Endothelial cell (in vitro differentiated cells): Measurements from ENCODE around the gene TSC1. TPM values are rescaled to one million over a fixed set of nuclear protein-coding genes. Genes with fewer than 3 reads are reported as not detected.

Experiments
- DNase-seq: peaks from one replicate; pipeline ENCODE4 v3.0.0; 2021; ENCODE audit warnings: low spot score
- H3K27ac Mint-ChIP-seq: one replicate; pipeline ENCODE4 v1.8.0; 2021; ENCODE audit warnings: mixed read lengths, inconsistent platforms; ENCODE audit not compliant: unreplicated experiment
- H3K27me3 Mint-ChIP-seq: one replicate; pipeline ENCODE4 v1.8.0; 2021; ENCODE audit warnings: mild to moderate bottlenecking, moderate library complexity, mixed read lengths, inconsistent platforms; ENCODE audit not compliant: unreplicated experiment
- H3K36me3 Mint-ChIP-seq: one replicate; pipeline ENCODE4 v1.8.0; 2021; ENCODE audit warnings: mild to moderate bottlenecking, low read depth, mixed read lengths, inconsistent platforms; ENCODE audit not compliant: unreplicated experiment
- H3K4me1 Mint-ChIP-seq: one replicate; pipeline ENCODE4 v1.8.0; 2021; ENCODE audit warnings: mild to moderate bottlenecking, mixed read lengths, inconsistent platforms; ENCODE audit not compliant: unreplicated experiment
- H3K4me3 Mint-ChIP-seq: one replicate; pipeline ENCODE4 v1.8.0; 2021; ENCODE audit warnings: mild to moderate bottlenecking, mixed read lengths, inconsistent platforms; ENCODE audit not compliant: unreplicated experiment
- H3K9me3 Mint-ChIP-seq: one replicate; pipeline ENCODE4 v1.8.0; 2021; ENCODE audit warnings: mixed read lengths, inconsistent platforms; ENCODE audit not compliant: unreplicated experiment
- total RNA-seq: library from RNA; stranded (reverse); fragmentation: NEBNext Ultra II Directional; extraction: Animal tissue kit (Norgen Biotek cat#: 25700); gene quantifications from one replicate; pipeline ENCODE4 v1.2.1, GENCODE V29; 2021; ENCODE audit not compliant: unreplicated experiment
- TF ChIP-seq, protein P1 (sequence below): fragments of 200-600 bp; sonication (generic); IDR thresholded peaks from one replicate; pipeline ENCODE4 v1.5.0; 2021; ENCODE audit warnings: antibody characterized with exemption; ENCODE audit not compliant: unreplicated experiment

The TSC1 gene
- total RNA-seq, 1 donor from 2014 or later, result 65.3 TPM

DNA sequence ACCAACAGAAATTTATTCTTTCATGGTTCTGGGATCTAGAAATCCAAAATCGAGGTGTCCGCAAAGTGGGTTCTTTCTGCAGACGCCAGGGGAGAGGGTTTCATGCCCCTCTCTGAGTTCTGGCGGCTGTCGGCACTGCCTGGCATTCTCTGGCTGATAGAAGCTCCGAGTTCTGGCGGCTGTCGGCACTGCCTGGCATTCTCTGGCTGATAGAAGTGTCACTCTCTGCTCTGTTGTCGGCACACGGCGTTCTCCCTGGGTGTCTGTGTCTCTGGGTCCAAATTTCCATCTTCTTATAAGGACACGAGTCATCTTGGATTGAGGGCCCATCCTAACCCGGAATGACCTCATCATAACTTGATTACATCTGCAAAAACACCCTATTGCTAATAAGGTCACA is 41.7 kb upstream of the TSC1 start:
- peaks cover 6% of the 10 kb centered on the region for H3K27me3 Mint-ChIP-seq
- peak overlapping the region; percentile 28 for H3K27ac Mint-ChIP-seq
- DNase-seq, result no peak
- TF ChIP-seq, protein P1, sequence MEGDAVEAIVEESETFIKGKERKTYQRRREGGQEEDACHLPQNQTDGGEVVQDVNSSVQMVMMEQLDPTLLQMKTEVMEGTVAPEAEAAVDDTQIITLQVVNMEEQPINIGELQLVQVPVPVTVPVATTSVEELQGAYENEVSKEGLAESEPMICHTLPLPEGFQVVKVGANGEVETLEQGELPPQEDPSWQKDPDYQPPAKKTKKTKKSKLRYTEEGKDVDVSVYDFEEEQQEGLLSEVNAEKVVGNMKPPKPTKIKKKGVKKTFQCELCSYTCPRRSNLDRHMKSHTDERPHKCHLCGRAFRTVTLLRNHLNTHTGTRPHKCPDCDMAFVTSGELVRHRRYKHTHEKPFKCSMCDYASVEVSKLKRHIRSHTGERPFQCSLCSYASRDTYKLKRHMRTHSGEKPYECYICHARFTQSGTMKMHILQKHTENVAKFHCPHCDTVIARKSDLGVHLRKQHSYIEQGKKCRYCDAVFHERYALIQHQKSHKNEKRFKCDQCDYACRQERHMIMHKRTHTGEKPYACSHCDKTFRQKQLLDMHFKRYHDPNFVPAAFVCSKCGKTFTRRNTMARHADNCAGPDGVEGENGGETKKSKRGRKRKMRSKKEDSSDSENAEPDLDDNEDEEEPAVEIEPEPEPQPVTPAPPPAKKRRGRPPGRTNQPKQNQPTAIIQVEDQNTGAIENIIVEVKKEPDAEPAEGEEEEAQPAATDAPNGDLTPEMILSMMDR, result no peak
- H3K9me3 Mint-ChIP-seq, result no peaks in the 10 kb centered on the region
- H3K36me3 Mint-ChIP-seq, result no peaks in the 10 kb centered on the region
- no peak overlapping the region for H3K4me3 Mint-ChIP-seq
- H3K4me1 Mint-ChIP-seq, result peaks cover 8% of the 10 kb centered on the region

DNA sequence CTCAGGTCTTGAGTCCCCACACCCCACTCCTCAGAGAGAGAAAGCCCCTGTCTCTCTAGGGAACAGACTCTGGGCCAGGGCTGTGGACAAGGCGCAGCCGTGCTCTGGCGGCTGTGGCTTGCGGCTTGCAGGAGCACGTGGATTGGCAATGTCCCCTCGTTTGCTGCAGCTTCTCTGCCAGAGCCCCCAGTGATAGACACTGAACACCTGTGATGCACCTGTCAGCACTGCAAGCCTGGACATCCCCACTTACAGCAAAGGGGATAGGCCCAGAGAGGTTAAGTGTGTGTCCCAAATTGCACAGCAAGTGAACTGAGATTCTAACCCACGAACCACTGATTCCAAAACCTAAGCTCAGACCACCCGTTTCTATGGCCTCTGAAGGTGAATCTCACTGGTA is 41.1 kb upstream of the TSC1 start:
- Mint-ChIP-seq H3K27ac (no peak overlapping the region), H3K4me1 (peaks cover 8% of the 10 kb centered on the region), H3K4me3 (no peak overlapping the region), H3K27me3 (peaks cover 6% of the 10 kb centered on the region), H3K9me3 (no peaks in the 10 kb centered on the region), H3K36me3 (no peaks in the 10 kb centered on the region)
- DNase-seq, result no peak
- TF ChIP-seq, protein P1, result no peak

DNA sequence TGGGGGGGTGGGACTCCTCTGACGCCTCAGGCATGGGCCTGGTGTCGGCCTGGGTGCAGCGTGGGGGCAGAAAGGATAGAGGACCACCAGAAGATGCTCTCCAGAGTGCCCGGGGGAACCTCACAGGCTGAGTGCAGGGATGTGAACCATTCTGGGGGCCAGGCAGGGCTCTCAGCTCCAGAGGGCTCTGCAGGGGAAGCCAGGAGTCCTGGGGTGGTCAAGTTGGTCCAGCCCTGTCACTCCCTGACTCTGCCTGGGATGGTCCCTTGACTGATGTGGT is 40.6 kb upstream of the TSC1 start:
- DNase-seq, result no peak
- TF ChIP-seq, protein P1, result no peak
- Mint-ChIP-seq H3K27ac (no peak overlapping the region), H3K27me3 (peaks cover 6% of the 10 kb centered on the region), H3K9me3 (no peaks in the 10 kb centered on the region), H3K4me3 (no peak overlapping the region), H3K36me3 (no peaks in the 10 kb centered on the region), H3K4me1 (peaks cover 8% of the 10 kb centered on the region)

DNA sequence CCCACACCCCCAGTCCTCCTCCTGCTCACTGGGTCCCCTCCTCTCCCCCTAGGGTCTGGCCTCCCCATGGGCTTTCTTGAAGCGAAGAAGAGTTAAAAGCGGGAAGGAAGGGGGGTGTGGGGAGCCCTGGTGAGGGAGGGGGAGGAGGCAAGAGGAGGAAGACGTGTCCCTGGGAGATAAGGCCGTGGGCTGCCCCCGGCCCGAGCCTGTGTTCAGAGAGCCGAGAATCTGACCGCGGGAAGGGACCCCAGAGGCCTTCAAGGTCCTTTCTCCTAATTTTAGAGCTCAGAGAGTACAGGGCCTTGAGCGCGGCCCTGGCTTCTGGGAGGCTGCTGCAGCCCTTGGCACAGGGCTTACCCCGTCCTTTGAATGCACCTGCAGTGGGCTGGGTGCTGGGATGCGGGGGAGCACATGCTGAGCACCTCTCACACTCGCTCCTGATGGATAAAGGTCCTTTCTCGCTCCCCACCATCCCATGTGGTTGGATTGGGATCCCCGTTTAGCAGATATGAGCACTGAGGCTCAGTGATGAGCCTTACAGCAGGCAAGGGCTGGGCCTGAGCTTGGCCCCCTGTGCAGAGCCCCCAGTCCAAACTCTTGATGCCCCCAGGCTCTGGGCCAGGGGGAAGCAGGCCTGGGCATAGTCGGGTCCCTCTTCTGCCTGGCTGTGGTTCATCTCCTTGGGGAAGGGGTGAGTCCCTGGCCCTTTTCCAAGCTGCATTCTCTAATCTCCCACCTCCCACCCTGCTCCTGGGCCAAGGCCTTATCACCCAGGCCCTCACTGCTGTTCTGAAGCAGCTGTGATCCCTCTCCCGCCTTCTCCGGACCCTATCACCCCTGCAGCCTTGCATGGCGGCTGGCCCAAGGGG is 40.0 kb upstream of the TSC1 start:
- no peaks in the 10 kb centered on the region for H3K9me3 Mint-ChIP-seq
- no peak for DNase-seq
- no peak overlapping the region for H3K27ac Mint-ChIP-seq
- peaks cover 6% of the 10 kb centered on the region for H3K27me3 Mint-ChIP-seq
- TF ChIP-seq, protein P1, result no peak
- H3K36me3 Mint-ChIP-seq, result no peaks in the 10 kb centered on the region
- no peak overlapping the region for H3K4me3 Mint-ChIP-seq
- peaks cover 8% of the 10 kb centered on the region for H3K4me1 Mint-ChIP-seq

DNA sequence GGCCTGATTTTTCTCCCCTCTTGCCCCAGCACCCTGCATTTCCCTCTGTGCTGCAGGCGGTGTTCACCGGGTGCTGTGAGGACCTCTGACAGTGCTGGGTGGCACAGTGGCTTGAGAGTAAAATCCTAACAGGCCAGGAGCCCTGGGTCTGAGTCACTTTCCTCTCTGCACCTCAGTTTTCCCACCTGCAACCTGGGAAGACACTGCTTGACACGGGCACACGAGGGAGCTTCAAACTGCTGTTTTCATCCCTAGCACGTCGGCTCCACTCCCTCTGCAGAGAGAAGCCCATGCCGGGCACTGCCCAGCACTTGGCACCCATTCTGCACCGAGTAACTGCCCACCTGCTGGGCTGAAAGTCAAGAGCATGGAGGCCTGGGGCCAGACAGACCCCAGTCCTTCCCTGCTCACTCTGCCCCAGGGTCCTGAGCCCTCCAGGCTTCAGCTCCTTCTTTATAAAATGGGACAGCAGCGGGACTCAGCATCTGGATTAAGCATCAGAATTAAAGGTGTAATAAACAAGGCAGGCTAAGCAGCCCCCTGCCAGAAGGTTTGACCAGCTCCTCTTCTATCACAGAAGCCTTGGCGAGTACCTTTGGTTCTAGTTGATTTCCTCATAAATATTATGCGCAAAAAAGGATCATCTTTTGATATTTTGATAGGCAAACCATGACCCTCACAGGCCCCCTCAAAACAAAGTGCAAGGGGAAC is 39.2 kb upstream of the TSC1 start:
- Mint-ChIP-seq H3K4me1 (peaks cover 11% of the 10 kb centered on the region), H3K36me3 (no peaks in the 10 kb centered on the region), H3K27me3 (peaks cover 7% of the 10 kb centered on the region), H3K9me3 (no peaks in the 10 kb centered on the region), H3K27ac (no peak overlapping the region), H3K4me3 (no peak overlapping the region)
- TF ChIP-seq, protein P1, result no peak
- DNase-seq, result no peak
